ENCODE data around the gene VAC14.
"Not testable (repeated sequence)": the region's sequence is repeated elsewhere in the genome, so short reads cannot be mapped to it uniquely, and the experiment has no call there.

- TF ChIP-seq CTCF (IDR thresholded peaks at IDR 0.05); ZFX (IDR thresholded peaks at IDR 0.05; ENCODE audit: borderline replicate concordance): not testable (repeated sequence)
Measured at GRCh38 chr16:70670938-70671337, 130.0 kb downstream of the VAC14 start.
